Panc1 (cell line): ENCODE results near the gene EPHA3. TPM values are rescaled to one million over a fixed set of nuclear protein-coding genes. Genes with fewer than 3 reads are reported as not detected.

Source experiments
- ATAC-seq: fragments of 200-7000 bp; cut with Tn5 transposase; 2 replicates; pipeline ENCODE4 v1.9.1; 2020; ENCODE audit warnings: mild to moderate bottlenecking, moderate library complexity
- BruUV-seq: library from RNA; stranded (reverse); fragments of 400-500 nt; replicated peaks from 2 replicates; lab custom pipeline; 2021; lab: Mats Ljungman, UMichigan
- CTCF ChIA-PET: fragments of 300-600 bp; sonication (Branson Sonifier 250); formaldehyde crosslinking; loops from one replicate; lab custom pipeline; 2022; ENCODE audit warnings: antibody characterized with exemption; lab: Charles Lee
- POLR2A ChIA-PET: fragments of 300-600 bp; sonication (Branson Sonifier 250); formaldehyde crosslinking; loops from one replicate; lab custom pipeline; 2022; ENCODE audit warnings: antibody characterized with exemption; lab: Charles Lee
- DNase-seq: peaks from one replicate; pipeline ENCODE4 v3.0.0-alpha.2; 2010; ENCODE audit warnings: low read depth, low spot score
- H3K27ac ChIP-seq: 2 replicates; pipeline ENCODE4 v1.5.1; 2011; ENCODE audit warnings: mild to moderate bottlenecking, low read length, inconsistent platforms
- H3K27me3 ChIP-seq: fragments of 200-500 bp; sonication (Bioruptor generic); 2 replicates; pipeline ENCODE4 v1.6.0; 2014; ENCODE audit warnings: low read length, inconsistent platforms; ENCODE audit not compliant: control insufficient read depth, insufficient read depth
- H3K36me3 ChIP-seq: fragments of 200-500 bp; sonication (Bioruptor generic); 2 replicates; pipeline ENCODE4 v1.5.1; 2014; ENCODE audit warnings: inconsistent platforms, mild to moderate bottlenecking, low read length, moderate library complexity; ENCODE audit not compliant: control insufficient read depth, insufficient read depth
- H3K4me1 ChIP-seq: 2 replicates; pipeline ENCODE4 v1.5.1; 2011; ENCODE audit warnings: inconsistent platforms, mild to moderate bottlenecking, low read length, moderate library complexity; ENCODE audit not compliant: control insufficient read depth, insufficient read depth
- H3K4me3 ChIP-seq, 2 experiments: 2 replicates each; pipeline ENCODE4 v1.5.1; 2011 to 2012; ENCODE audit warnings: low read depth in 2 of 2, low read length in 2 of 2, mild to moderate bottlenecking in 2 of 2, inconsistent platforms in 1 of 2, moderate library complexity in 1 of 2
- H3K9me3 ChIP-seq: fragments of 200-500 bp; sonication (Bioruptor generic); 2 replicates; pipeline ENCODE4 v1.5.1; 2014; ENCODE audit warnings: low read depth, mild to moderate bottlenecking, inconsistent platforms, low read length, moderate library complexity; ENCODE audit not compliant: control insufficient read depth, insufficient read depth
- POLR2AphosphoS5 ChIP-seq: IDR thresholded peaks from 2 replicates; pipeline ENCODE4 v1.6.1; 2012; ENCODE audit warnings: mild to moderate bottlenecking, low read depth, low read length, moderate library complexity
- REST ChIP-seq, 2 experiments: IDR thresholded peaks; 2 replicates each; pipeline ENCODE4 v1.6.1; 2011 to 2012; ENCODE audit warnings: low read depth in 2 of 2, control low read depth in 1 of 2, low read length in 1 of 2, mild to moderate bottlenecking in 1 of 2, moderate library complexity in 1 of 2; ENCODE audit not compliant: insufficient read depth in 1 of 2
- SIN3A ChIP-seq: IDR thresholded peaks from 2 replicates; pipeline ENCODE4 v1.6.1; 2012; ENCODE audit warnings: low read depth, mild to moderate bottlenecking, low read length, moderate library complexity, borderline replicate concordance; ENCODE audit not compliant: insufficient read depth
- TCF7L2 ChIP-seq: IDR thresholded peaks from 2 replicates; pipeline ENCODE4 v1.6.1; 2011; ENCODE audit warnings: mild to moderate bottlenecking, low read depth, low read length, inconsistent platforms
- in situ Hi-C: cut with HindIII; loops from 2 replicates; pipeline ENCODE4 v1.10.0; 2016; ENCODE audit warnings: low sequenced_read_pairs, low pct_unique_long_range_greater_than_20kb
- intact Hi-C: fragments of 100-400 bp; cut with micrococcal nuclease; formaldehyde crosslinking; loops from one replicate; pipeline ENCODE4 v1.10.0; 2022; ENCODE audit not compliant: unreplicated experiment
- total RNA-seq: library from RNA; stranded (reverse); gene quantifications from one replicate; pipeline ENCODE4 v1.2.1, GENCODE V29; 2021; ENCODE audit not compliant: unreplicated experiment
- TF ChIP-seq, protein P1 (sequence below): fragments of 450-650 bp; IDR thresholded peaks from 2 replicates; pipeline ENCODE4 v1.5.1; 2017; ENCODE audit warnings: mild to moderate bottlenecking

EPHA3 gene
- total RNA-seq, 1 experiment from 2014 or later = 0.05 TPM

DNA sequence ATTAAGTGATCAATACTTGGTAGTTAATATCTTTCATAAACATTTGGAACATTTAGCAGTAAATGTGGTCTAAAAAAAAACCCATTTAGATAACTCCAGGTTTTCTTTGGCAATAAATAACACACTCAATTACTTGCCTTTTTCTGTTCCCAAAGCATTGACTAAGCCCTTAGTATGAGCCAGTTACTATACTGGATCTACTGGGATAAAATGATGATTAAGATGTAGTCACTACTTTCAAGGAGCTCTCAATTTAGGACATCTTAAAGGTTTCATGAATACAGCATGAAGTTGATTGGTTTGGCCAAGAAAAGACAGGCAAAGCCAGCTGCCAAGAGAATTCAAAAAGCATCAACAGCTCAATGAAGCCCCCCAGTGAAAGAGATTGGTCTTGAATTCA, 250.9 kb downstream of the EPHA3 start:
- intact Hi-C loops (no loop called here), in situ Hi-C loops (no loop called here)
- TF ChIP-seq, protein P1, sequence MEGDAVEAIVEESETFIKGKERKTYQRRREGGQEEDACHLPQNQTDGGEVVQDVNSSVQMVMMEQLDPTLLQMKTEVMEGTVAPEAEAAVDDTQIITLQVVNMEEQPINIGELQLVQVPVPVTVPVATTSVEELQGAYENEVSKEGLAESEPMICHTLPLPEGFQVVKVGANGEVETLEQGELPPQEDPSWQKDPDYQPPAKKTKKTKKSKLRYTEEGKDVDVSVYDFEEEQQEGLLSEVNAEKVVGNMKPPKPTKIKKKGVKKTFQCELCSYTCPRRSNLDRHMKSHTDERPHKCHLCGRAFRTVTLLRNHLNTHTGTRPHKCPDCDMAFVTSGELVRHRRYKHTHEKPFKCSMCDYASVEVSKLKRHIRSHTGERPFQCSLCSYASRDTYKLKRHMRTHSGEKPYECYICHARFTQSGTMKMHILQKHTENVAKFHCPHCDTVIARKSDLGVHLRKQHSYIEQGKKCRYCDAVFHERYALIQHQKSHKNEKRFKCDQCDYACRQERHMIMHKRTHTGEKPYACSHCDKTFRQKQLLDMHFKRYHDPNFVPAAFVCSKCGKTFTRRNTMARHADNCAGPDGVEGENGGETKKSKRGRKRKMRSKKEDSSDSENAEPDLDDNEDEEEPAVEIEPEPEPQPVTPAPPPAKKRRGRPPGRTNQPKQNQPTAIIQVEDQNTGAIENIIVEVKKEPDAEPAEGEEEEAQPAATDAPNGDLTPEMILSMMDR = no peak
- DNase-seq (no peak), ATAC-seq (no peak)
- ChIA-PET POLR2A (no interaction called here), CTCF (no interaction called here)
- Histone ChIP-seq H3K4me1 (no peaks in the 10 kb centered on the region), H3K9me3 (no peaks in the 10 kb centered on the region), H3K4me3 (no peak overlapping the region), H3K27ac (no peak overlapping the region), H3K36me3 (no peaks in the 10 kb centered on the region), H3K27me3 (no peaks in the 10 kb centered on the region)
- BruUV-seq = no TSS peak

- no TSS peak for BruUV-seq
- CTCF ChIA-PET = no interaction called here
These were observed 252.7 kb downstream of the EPHA3 start for GRCh38 chr3:89360156-89360555.

More at GRCh38 chr3:89360156-89360555, 252.7 kb downstream of the EPHA3 start:
- Histone ChIP-seq H3K27me3 (no peaks in the 10 kb centered on the region), H3K36me3 (no peaks in the 10 kb centered on the region), H3K27ac (no peak overlapping the region), H3K4me1 (no peaks in the 10 kb centered on the region), H3K9me3 (no peaks in the 10 kb centered on the region), H3K4me3 (no peak overlapping the region)
- in situ Hi-C loops (no loop called here), intact Hi-C loops (no loop called here)
- no peak for ATAC-seq
- no peak for DNase-seq
- POLR2A ChIA-PET = no interaction called here
- TF ChIP-seq TCF7L2 = no peak
- TF ChIP-seq POLR2AphosphoS5 = no peak
- TF ChIP-seq SIN3A = no peak
- no peak for TF ChIP-seq REST (IDR thresholded peaks at IDR 0.05; ENCODE audit: insufficient read depth in 1 of 2, low read depth in 2 of 2, low read length in 1 of 2)
- TF ChIP-seq, protein P1 = no peak
